H1 (cell line): ENCODE measurements around the gene KRT14. TPM values are rescaled to one million over a fixed set of nuclear protein-coding genes. Genes with fewer than 3 reads are reported as not detected.
A peak's percentile ranks its signal among the peaks of the same experiment; 100 is the strongest.

Source experiments
- CTCF ChIA-PET: fragments of 300-600 bp; sonication (Branson Sonifier 250); formaldehyde crosslinking; loops from one replicate; lab custom pipeline; 2021; ENCODE audit not compliant: partially characterized antibody; lab: Charles Lee
- POLR2A ChIA-PET: fragments of 300-600 bp; sonication (Branson Sonifier 250); formaldehyde crosslinking; loops from one replicate; lab custom pipeline; 2021; ENCODE audit warnings: inconsistent platforms; ENCODE audit not compliant: partially characterized antibody; lab: Charles Lee
- DNase-seq, 2 experiments: peaks; one replicate each; pipeline versions ENCODE4 v3.0.0 to v3.0.0-alpha.2; 2010 to 2022; ENCODE audit warnings: low spot score in 2 of 2, low read depth in 1 of 2, mixed read lengths in 1 of 2
- FAIRE-seq: peaks from 2 replicates; lab custom pipeline; 2011; peaks lifted over from hg19 to GRCh38; lab: Jason Lieb, UNC
- H2AFZ ChIP-seq: 2 replicates; pipeline ENCODE4 v1.8.1; 2012; ENCODE audit warnings: low read length, inconsistent platforms
- H2AK5ac ChIP-seq: 2 replicates; pipeline ENCODE4 v1.6.1; 2013; ENCODE audit warnings: low read depth, low read length
- H2BK120ac ChIP-seq: replicated peaks from 2 replicates; pipeline ENCODE3; 2013; ENCODE audit warnings: low read depth, low read length, inconsistent platforms
- H2BK12ac ChIP-seq: 2 replicates; pipeline ENCODE4 v1.6.1; 2013; ENCODE audit warnings: low read depth, low read length
- H2BK15ac ChIP-seq: 2 replicates; pipeline ENCODE4 v1.6.1; 2013; ENCODE audit warnings: low read length
- H2BK20ac ChIP-seq: 2 replicates; pipeline ENCODE4 v1.6.1; 2013; ENCODE audit warnings: low read length
- H2BK5ac ChIP-seq: 2 replicates; pipeline ENCODE4 v1.6.1; 2013; ENCODE audit warnings: low read depth, low read length
- H3K14ac ChIP-seq: 2 replicates; pipeline ENCODE4 v1.6.1; 2013; ENCODE audit warnings: inconsistent platforms; ENCODE audit not compliant: insufficient read length
- H3K18ac ChIP-seq: 2 replicates; pipeline ENCODE4 v1.6.1; 2013; ENCODE audit warnings: low read length; ENCODE audit errors: extremely low read depth
- H3K23ac ChIP-seq: 2 replicates; pipeline ENCODE4 v1.6.1; 2013; ENCODE audit warnings: inconsistent platforms; ENCODE audit not compliant: insufficient read length
- H3K23me2 ChIP-seq: 2 replicates; pipeline ENCODE4 v1.6.1; 2013; ENCODE audit warnings: low read depth, low read length
- H3K27ac ChIP-seq: 2 replicates; pipeline ENCODE4 v1.6.1; 2011; ENCODE audit warnings: low read depth, low read length, inconsistent platforms
- H3K27me3 ChIP-seq, 4 experiments: replicated peaks in 1 of 4; 1 replicate in 1 of 4; 2 replicates in 3 of 4; pipeline versions ENCODE4 v1.6.1 to v1.8.1; 2011 to 2013; ENCODE audit warnings: low read length in 3 of 4, mild to moderate bottlenecking in 3 of 4, inconsistent platforms in 2 of 4, mixed read lengths in 2 of 4, moderate library complexity in 1 of 4; ENCODE audit not compliant: control insufficient read depth in 3 of 4, insufficient read depth in 3 of 4; ENCODE audit errors: extremely low read depth in 1 of 4
- H3K36me3 ChIP-seq, 4 experiments: 2 replicates each; pipeline versions ENCODE4 v1.6.1 to v1.8.1; 2011 to 2013; ENCODE audit warnings: mild to moderate bottlenecking in 4 of 4, low read length in 3 of 4, moderate library complexity in 2 of 4, control low read depth in 1 of 4, inconsistent platforms in 1 of 4; ENCODE audit not compliant: insufficient read depth in 4 of 4, control insufficient read depth in 2 of 4
- H3K4ac ChIP-seq: replicated peaks from 2 replicates; pipeline ENCODE3; 2013; ENCODE audit warnings: low read length, low read depth, mixed read lengths, inconsistent platforms; ENCODE audit not compliant: insufficient read length
- H3K4me1 ChIP-seq, 4 experiments: replicated peaks in 1 of 4; 1 replicate in 1 of 4; 2 replicates in 3 of 4; pipeline versions ENCODE4 v1.6.1 to v1.8.1; 2011 to 2013; ENCODE audit warnings: low read length in 3 of 4, inconsistent platforms in 2 of 4, mixed read lengths in 1 of 4; ENCODE audit not compliant: insufficient read depth in 4 of 4, control insufficient read depth in 3 of 4
- H3K4me2 ChIP-seq, 2 experiments: 2 replicates each; pipeline versions ENCODE4 v1.6.1 to v1.8.1; 2011 to 2013; ENCODE audit warnings: low read depth in 2 of 2, low read length in 2 of 2, control low read depth in 1 of 2, inconsistent platforms in 1 of 2, mild to moderate bottlenecking in 1 of 2; ENCODE audit not compliant: insufficient read depth in 1 of 2
- H3K4me3 ChIP-seq, 4 experiments: fragments of 200-600, 300-600 bp in 1 of 4; sonication (generic), shearing (Covaris generic), sonication (Bioruptor Twin) in 1 of 4; 2 replicates each; pipeline versions ENCODE4 v1.5.1 to v1.8.1; 2011 to 2016; ENCODE audit warnings: low read length in 4 of 4, low read depth in 3 of 4, control low read depth in 2 of 4, inconsistent platforms in 2 of 4, mild to moderate bottlenecking in 2 of 4, mixed read lengths in 1 of 4, moderate library complexity in 1 of 4; ENCODE audit not compliant: insufficient read depth in 2 of 4; ENCODE audit errors: extremely low read depth in 1 of 4
- H3K56ac ChIP-seq: replicated peaks from 2 replicates; pipeline ENCODE3; 2013; ENCODE audit warnings: low read depth, mild to moderate bottlenecking, mixed read lengths, low read length, inconsistent platforms; ENCODE audit not compliant: insufficient read length
- H3K79me1 ChIP-seq: 2 replicates; pipeline ENCODE4 v1.6.1; 2013; ENCODE audit warnings: low read depth, low read length, control low read depth
- H3K79me2 ChIP-seq, 2 experiments: 2 replicates each; pipeline versions ENCODE4 v1.6.1 to v1.8.1; 2012 to 2013; ENCODE audit warnings: low read length in 2 of 2, mild to moderate bottlenecking in 2 of 2, inconsistent platforms in 1 of 2; ENCODE audit not compliant: insufficient read depth in 2 of 2, control insufficient read depth in 1 of 2
- H3K9ac ChIP-seq, 4 experiments: replicated peaks in 1 of 4; 1 replicate in 1 of 4; 2 replicates in 3 of 4; pipeline versions ENCODE4 v1.6.1 to v1.8.1; 2011 to 2013; ENCODE audit warnings: low read depth in 3 of 4, low read length in 3 of 4, control low read depth in 2 of 4, mild to moderate bottlenecking in 2 of 4, moderate library complexity in 2 of 4, inconsistent platforms in 1 of 4; ENCODE audit errors: extremely low read depth in 1 of 4
- H3K9me3 ChIP-seq, 2 experiments: 2 replicates each; pipeline versions ENCODE4 v1.6.1 to v1.8.1; 2012 to 2013; ENCODE audit warnings: mild to moderate bottlenecking in 2 of 2, moderate library complexity in 2 of 2, control low read depth in 1 of 2, inconsistent platforms in 1 of 2, low read depth in 1 of 2, low read length in 1 of 2, mixed read lengths in 1 of 2; ENCODE audit not compliant: insufficient read depth in 2 of 2
- H4K20me1 ChIP-seq, 2 experiments: replicated peaks in 1 of 2; 2 replicates each; pipeline versions ENCODE3 to v1.8.1; 2011 to 2013; ENCODE audit warnings: inconsistent platforms in 2 of 2, low read length in 2 of 2, mild to moderate bottlenecking in 1 of 2; ENCODE audit not compliant: insufficient read depth in 2 of 2, control insufficient read depth in 1 of 2
- H4K5ac ChIP-seq: 2 replicates; pipeline ENCODE4 v1.6.1; 2013; ENCODE audit warnings: low read length, low read depth, mixed read lengths, inconsistent platforms; ENCODE audit not compliant: insufficient read length
- H4K8ac ChIP-seq: 2 replicates; pipeline ENCODE4 v1.8.0; 2013; ENCODE audit warnings: mild to moderate bottlenecking, moderate library complexity, low read length, inconsistent platforms; ENCODE audit not compliant: insufficient read depth; ENCODE audit errors: extremely low read depth
- H4K91ac ChIP-seq: replicated peaks from 2 replicates; pipeline ENCODE3; 2013; ENCODE audit warnings: low read length, mixed read lengths, inconsistent platforms; ENCODE audit not compliant: insufficient read length
- BACH1 ChIP-seq: IDR thresholded peaks from 2 replicates; pipeline ENCODE4 v1.6.1; 2012; ENCODE audit warnings: low read length, improper control_type of control experiment
- JUN ChIP-seq: IDR thresholded peaks from 2 replicates; pipeline ENCODE4 v1.6.1; 2011; ENCODE audit warnings: low read depth, mild to moderate bottlenecking, improper control_type of control experiment, low read length
- JUND ChIP-seq: IDR thresholded peaks from 2 replicates; pipeline ENCODE4 v1.6.1; 2011; ENCODE audit warnings: mild to moderate bottlenecking, improper control_type of control experiment, low read length
- POLR2AphosphoS5 ChIP-seq: IDR thresholded peaks from 2 replicates; pipeline ENCODE4 v1.6.1; 2011; ENCODE audit warnings: low read depth, low read length
- TEAD4 ChIP-seq: IDR thresholded peaks from 2 replicates; pipeline ENCODE4 v1.6.1; 2012; ENCODE audit warnings: low read depth, low read length, inconsistent platforms, mixed read lengths
- WGBS, 2 experiments: shearing (Covaris generic) in 1 of 2; methylation state at CpG; one replicate each; pipeline versions ENCODE4 v1.1.6 to v1.1.7; 2013 to 2015; ENCODE audit warnings: low lambda C conversion rate in 2 of 2, mixed read lengths in 2 of 2, inconsistent platforms in 1 of 2, low coverage in 1 of 2, missing lambda C conversion rate in 1 of 2; ENCODE audit not compliant: insufficient replicate concordance in 2 of 2, insufficient coverage in 1 of 2, insufficient read length in 1 of 2; ENCODE audit errors: extremely low coverage in 1 of 2, missing lambda C conversion rate in 1 of 2; 5-methylcytosine and 5-hydroxymethylcytosine counted together
- polyA plus RNA-seq, 7 experiments: library from polyadenylated mRNA; depleted of rRNA in 3 of 7; stranded (reverse) in 5 of 7; unstranded in 2 of 7; fragments of >200 nt in 5 of 7; fragments of 200-250 nt in 2 of 7; gene quantifications; 1 replicate in 5 of 7; 2 replicates in 1 of 7; 4 replicates in 1 of 7; pipeline versions ENCODE4 v1.2.1 to v1.2.3, GENCODE V29; 2011 to 2013; ENCODE audit warnings: missing spikeins in 2 of 7, mixed read lengths in 2 of 7
- total RNA-seq: library from RNA; stranded (reverse); fragmentation: NEBNext Ultra II Directional; extraction: Animal tissue kit (Norgen Biotek cat#: 25700); gene quantifications from 2 replicates; pipeline ENCODE4 v1.2.1, GENCODE V29; 2021

The KRT14 gene
- total and polyA plus RNA-seq, 2 of the 8 experiments (the other 6 are each of a cell fraction or from before 2014, with no cell fraction given), result 0.35 TPM; not detected in 1

DNA sequence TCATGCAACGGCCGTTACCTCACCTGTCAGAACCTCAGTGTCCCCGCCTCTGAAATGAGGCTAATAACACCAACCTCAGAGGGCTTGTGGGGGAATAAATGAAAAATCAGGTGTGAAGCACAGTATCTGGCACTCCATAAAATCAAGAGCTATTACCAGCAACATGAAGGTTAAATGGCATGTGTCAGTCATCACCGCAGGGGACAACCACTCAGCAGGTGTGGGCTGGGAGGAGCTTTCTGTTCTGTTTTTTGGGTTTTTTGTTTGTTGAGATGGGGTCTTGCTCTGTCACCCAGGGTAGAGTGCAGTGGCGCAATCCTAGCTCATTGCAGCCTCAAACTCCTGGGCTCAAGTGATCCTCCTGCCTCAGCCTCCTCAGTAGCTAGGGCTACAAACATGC is 41.8 kb downstream of the KRT14 start:
- no peaks in the 10 kb centered on the region for H4K20me1 ChIP-seq
- 94% methylated on average over 5 of the region's 5 CpGs; no CpG with 5 or more reads in 1 of the 2 experiments for WGBS, 2 experiments
- H3K56ac ChIP-seq, result no peak overlapping the region
- no peak overlapping the region for H3K14ac ChIP-seq
- no peaks in the 10 kb centered on the region for H3K36me3 ChIP-seq
- 0 out of 2 replicates have a peak overlapping the region, but pooled peaks have one; percentile 81 for H2AFZ ChIP-seq
- H2BK5ac ChIP-seq, result no peak overlapping the region
- H2BK12ac ChIP-seq, result 0 out of 2 replicates have a peak overlapping the region, but pooled peaks have one; percentile 75
- H2AK5ac ChIP-seq, result no peak overlapping the region; the same call in 1 of the 2 replicates
- peaks cover 8 to 28% (median 16%) of the 10 kb centered on the region in 4 experiments for H3K4me1 ChIP-seq
- H3K23me2 ChIP-seq, result no peaks in the 10 kb centered on the region
- no peaks in the 10 kb centered on the region; a peak in 1 of 4 replicates for H3K9me3 ChIP-seq
- H2BK15ac ChIP-seq, result 0 out of 2 replicates have a peak overlapping the region, but pooled peaks have one; percentile 88
- H3K18ac ChIP-seq, result no peak overlapping the region; the same call in 1 of the 2 replicates
- no peak overlapping the region for H3K4me3 ChIP-seq
- DNase-seq, result no peak
- H2BK120ac ChIP-seq, result no peak overlapping the region
- H3K23ac ChIP-seq, result no peak overlapping the region
- TF ChIP-seq JUN, result no peak
- TF ChIP-seq BACH1, result no peak
- TF ChIP-seq JUND, result no peak
- no peak for TF ChIP-seq TEAD4
- no peak for TF ChIP-seq POLR2AphosphoS5
- peak overlapping the region; percentile 51; the same call in 1 of the 2 replicates for H4K8ac ChIP-seq
- FAIRE-seq, result no peak
- peak overlapping the region in 1 of 2 experiments; percentile 21; a peak in 1 of 4 replicates for H3K4me2 ChIP-seq
- ChIA-PET CTCF (interaction anchor here (0.6 to 21.2 kb wide), 15 partner anchors 9 to 684 kb away, joined by 3 to 492 read pairs (median 3); partner anchors contain the start of genes KRT13, KRT19, KRT35 and KRT36), POLR2A (interaction anchor here (0.6 to 16.2 kb wide), 7 partner anchors 19 to 319 kb away, joined by 3 to 293 read pairs (median 3); partner anchors contain the start of genes EIF1 and KRT19)
- H3K9ac ChIP-seq, result 0 out of 7 replicates have a peak overlapping the region, but pooled peaks of 1 of the 4 experiments have one; percentile 3
- H3K79me1 ChIP-seq, result no peaks in the 10 kb centered on the region
- no peak overlapping the region for H3K27ac ChIP-seq
- H3K4ac ChIP-seq, result no peak overlapping the region
- no peaks in the 10 kb centered on the region; a peak in 1 of 7 replicates for H3K27me3 ChIP-seq
- peak overlapping the region; percentile 0 for H4K5ac ChIP-seq
- H2BK20ac ChIP-seq, result peak overlapping the region; percentile 80; the same call in 1 of the 2 replicates
- H4K91ac ChIP-seq, result no peak overlapping the region
- H3K79me2 ChIP-seq, result no peaks in the 10 kb centered on the region
